Stomach (tissue), 9 donors: ENCODE data around the gene REPS2. TPM values are rescaled to one million over a fixed set of nuclear protein-coding genes. Genes with fewer than 3 reads are reported as not detected.

Experiments
- DNase-seq, 2 donors: peaks; one replicate each; pipeline versions ENCODE4 v3.0.0 to v3.0.0-alpha.2; 2013 to 2019
- H3K27ac ChIP-seq, 5 donors: fragments of 200-600 bp in 4 of 5; sonication (generic) in 4 of 5; one replicate each; pipeline ENCODE4 v1.5.1; 2013 to 2019; ENCODE audit warnings: mild to moderate bottlenecking in 1 of 5, moderate library complexity in 1 of 5
- H3K27me3 ChIP-seq, 3 donors: fragments of 200-600 bp; sonication (generic); one replicate each; pipeline ENCODE4 v1.5.1; 2017 to 2019; ENCODE audit warnings: mixed run types in 1 of 3
- H3K36me3 ChIP-seq, 4 donors: fragments of 200-600 bp; sonication (generic); 1 replicate in 3 of 4; 2 replicates in 1 of 4; pipeline ENCODE4 v1.5.1; 2016 to 2019
- H3K4me1 ChIP-seq, 4 donors: fragments of 200-600 bp; sonication (generic); one replicate each; pipeline ENCODE4 v1.5.1; 2016 to 2019
- H3K4me3 ChIP-seq, 4 donors: fragments of 200-600 bp; sonication (generic) in 3 of 4; one replicate each; pipeline ENCODE4 v1.5.1; 2016 to 2019; ENCODE audit warnings: mild to moderate bottlenecking in 1 of 4
- H3K9me3 ChIP-seq, 4 donors: fragments of 200-600 bp; sonication (generic); one replicate each; pipeline ENCODE4 v1.5.1; 2016 to 2019
- CTCF ChIP-seq, 7 experiments: fragments of 450-650 bp in 4 of 7; fragments of 200-600 bp in 3 of 7; sonication (generic) in 3 of 7; IDR thresholded peaks; one replicate each; pipeline ENCODE4 v1.5.1; 2016 to 2019; ENCODE audit warnings: antibody characterized with exemption in 7 of 7, control low read depth in 2 of 7, mild to moderate bottlenecking in 1 of 7
- EP300 ChIP-seq: sonication (generic); formaldehyde crosslinking; IDR thresholded peaks from one replicate; pipeline ENCODE4 v1.6.1; 2017; ENCODE audit warnings: antibody characterized with exemption
- POLR2A ChIP-seq, 4 donors: fragments of 450-650 bp; IDR thresholded peaks; one replicate each; pipeline ENCODE4 v1.6.1; 2016; ENCODE audit warnings: antibody characterized with exemption in 4 of 4, control low read depth in 2 of 4, mild to moderate bottlenecking in 1 of 4, moderate library complexity in 1 of 4
- POLR2AphosphoS5 ChIP-seq, 3 donors: sonication (generic); formaldehyde crosslinking; IDR thresholded peaks; one replicate each; pipeline ENCODE4 v1.6.1; 2016; ENCODE audit warnings: antibody characterized with exemption in 3 of 3
- WGBS, 5 donors: extraction: QIAGEN DNeasy Blood & Tissue Kit in 3 of 5; methylation state at CpG; one replicate each; pipeline versions ENCODE4 v1.1.5 to v1.1.7; 2013 to 2018; 5-methylcytosine and 5-hydroxymethylcytosine counted together
- intact Hi-C: fragments of 100-400 bp; cut with DNase I; formaldehyde crosslinking; loops from one replicate; pipeline ENCODE4 v1.15.1; 2023; ENCODE audit warnings: low total_unique reads
- polyA plus RNA-seq, 3 donors: library from polyadenylated mRNA; stranded (reverse); fragments of 200-250 nt; gene quantifications; one replicate each; pipeline ENCODE4 v1.2.3, GENCODE V29; 2013
- total RNA-seq, 5 donors: library from RNA; depleted of rRNA; stranded (reverse); fragments of >200 nt; gene quantifications; one replicate each; pipeline versions ENCODE4 v1.1.0 to v1.2.3, GENCODE V29; 2014 to 2016
- donor health status: healthy with polysubstance abuse.
- donor health status: Bipolar disorder and iron deficiency.
- donor health status: healthy.

REPS2 gene
- total and polyA plus RNA-seq, 8 donors, result 6.1 to 281 (median 10.6) TPM

- TF ChIP-seq POLR2AphosphoS5 (IDR thresholded peaks at IDR 0.05) (no peak), EP300 (no peak), POLR2A (IDR thresholded peaks at IDR 0.05) (no peak), CTCF (IDR thresholded peaks at IDR 0.05) (no peak)
- no peak for DNase-seq
- no peak overlapping the region for H3K27ac ChIP-seq
- H3K27me3 ChIP-seq, result no peaks in the 10 kb centered on the region
- H3K9me3 ChIP-seq, result peaks cover 0 to 51% (median 30%) of the 10 kb centered on the region in 4 donors
- H3K4me1 ChIP-seq, result no peaks in the 10 kb centered on the region
- WGBS, 5 donors, result 73 to 100% (median 90%) methylated on average over 1 of the region's 1 CpG
- H3K36me3 ChIP-seq, result peaks cover 0 to 4% (median 0%) of the 10 kb centered on the region in 4 donors
- no peak overlapping the region for H3K4me3 ChIP-seq
- intact Hi-C loops, result no loop called here
Observed at GRCh38 chrX:17164941-17165340, 218.5 kb downstream of the REPS2 start.

GRCh38 chrX:17167915-17168314 lies 221.5 kb downstream of the REPS2 start:
- no peak for TF ChIP-seq CTCF (IDR thresholded peaks at IDR 0.05)
- no peak for TF ChIP-seq EP300
- TF ChIP-seq POLR2AphosphoS5 (IDR thresholded peaks at IDR 0.05), result no peak
- 85 to 100% (median 93%) methylated on average over 2 of the region's 2 CpGs for WGBS, 5 donors

GRCh38 chrX:17170973-17171372 lies 224.5 kb downstream of the REPS2 start:
- intact Hi-C loops, result no loop called here
- H3K36me3 ChIP-seq, result no peaks in the 10 kb centered on the region

More at GRCh38 chrX:17167915-17168314, 221.5 kb downstream of the REPS2 start:
- Histone ChIP-seq H3K36me3 (no peaks in the 10 kb centered on the region), H3K4me1 (no peaks in the 10 kb centered on the region), H3K27ac (no peak overlapping the region), H3K9me3 (peaks cover 0 to 23% (median 13%) of the 10 kb centered on the region in 4 donors), H3K4me3 (no peak overlapping the region), H3K27me3 (no peaks in the 10 kb centered on the region)
- intact Hi-C loops, result no loop called here
- no peak for DNase-seq

GRCh38 chrX:17174671-17175070 lies 228.2 kb downstream of the REPS2 start:
- TF ChIP-seq CTCF (IDR thresholded peaks at IDR 0.05) (no peak), POLR2AphosphoS5 (IDR thresholded peaks at IDR 0.05) (no peak), POLR2A (IDR thresholded peaks at IDR 0.05) (no peak), EP300 (no peak)
- intact Hi-C loops, result no loop called here
- H3K27me3 ChIP-seq, result no peaks in the 10 kb centered on the region
- H3K4me1 ChIP-seq, result no peaks in the 10 kb centered on the region
- no peak overlapping the region for H3K4me3 ChIP-seq
- no peak overlapping the region for H3K27ac ChIP-seq
- no peaks in the 10 kb centered on the region for H3K36me3 ChIP-seq
- WGBS, 5 donors, result 72 to 94% (median 87%) methylated on average over 2 to 8 of the region's 8 CpGs
- H3K9me3 ChIP-seq, result peaks cover 0 to 5% (median 0%) of the 10 kb centered on the region in 4 donors
- DNase-seq, result peak in 1 of 2 donors; percentile 10

More at GRCh38 chrX:17170973-17171372, 224.5 kb downstream of the REPS2 start:
- Histone ChIP-seq H3K9me3 (peaks cover 0 to 5% (median 0%) of the 10 kb centered on the region in 4 donors), H3K4me1 (no peaks in the 10 kb centered on the region), H3K27me3 (no peaks in the 10 kb centered on the region), H3K27ac (no peak overlapping the region), H3K4me3 (no peak overlapping the region)
- DNase-seq, result no peak
- TF ChIP-seq POLR2A (IDR thresholded peaks at IDR 0.05) (no peak), POLR2AphosphoS5 (IDR thresholded peaks at IDR 0.05) (no peak), EP300 (no peak), CTCF (IDR thresholded peaks at IDR 0.05) (no peak)
- WGBS, 5 donors, result 44 to 100% (median 61%) methylated on average over 2 of the region's 2 CpGs
